HEK293 (cell line): ENCODE data around the gene PALM2AKAP2.

Experiments
- CTCF ChIP-seq: fragments of 450-650 bp; formaldehyde crosslinking; IDR thresholded peaks from 2 replicates; pipeline ENCODE4 v1.5.1; 2016; ENCODE audit warnings: missing biosample characterization, missing genetic modification characterization
- HOXA7 ChIP-seq: sonication (generic); formaldehyde crosslinking; IDR thresholded peaks from 2 replicates; pipeline ENCODE4 v1.8.1; 2022; ENCODE audit warnings: missing genetic modification reagents, borderline replicate concordance

GRCh38 chr9:109792951-109793546 lies 13.1 kb downstream of the PALM2AKAP2 start:
- TF ChIP-seq HOXA7 (CRISPR knock-in tag) (no peak), CTCF (tag by site-specific recombination) (no peak)
